22Rv1 (cell line): ENCODE results near the gene PON1.

ENCODE experiments used
- H3K27ac ChIP-seq: fragments of 450-650 bp; 2 replicates; pipeline ENCODE4 v1.5.1; 2017
- ZFX ChIP-seq: fragments of 450-650 bp; IDR thresholded peaks from 2 replicates; pipeline ENCODE4 v1.6.1; 2017; ENCODE audit warnings: antibody characterized with exemption, borderline replicate concordance
- TF ChIP-seq, protein P1 (sequence below): fragments of 450-650 bp; IDR thresholded peaks from 2 replicates; pipeline ENCODE4 v1.5.1; 2017; ENCODE audit warnings: mild to moderate bottlenecking

PON1 gene

DNA sequence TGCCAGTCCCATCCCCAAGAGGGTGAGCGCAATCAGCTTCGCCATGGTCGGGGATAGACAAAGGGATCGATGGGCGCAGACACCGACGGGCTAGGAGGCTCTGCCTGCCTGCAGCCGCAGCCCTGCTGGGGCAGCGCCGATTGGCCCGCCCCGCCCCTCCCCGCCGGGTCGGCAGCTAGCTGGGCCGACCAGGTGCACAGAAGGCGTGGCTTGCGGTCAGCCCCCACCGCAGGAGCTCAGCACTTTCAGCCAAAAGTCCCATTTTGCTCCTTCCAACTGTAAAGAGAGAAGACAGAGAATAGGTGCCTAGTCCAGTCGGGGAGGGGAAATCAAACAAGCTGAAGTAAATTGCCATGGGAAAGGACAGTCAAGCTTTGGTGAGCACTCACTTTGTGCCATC lies at the start of gene PON1:
TSS of gene PON1 (minus strand) at position 102 of the 400 bp plus-strand sequence. CDS start at position 45, 57 bp downstream.
- TF ChIP-seq, protein P1, sequence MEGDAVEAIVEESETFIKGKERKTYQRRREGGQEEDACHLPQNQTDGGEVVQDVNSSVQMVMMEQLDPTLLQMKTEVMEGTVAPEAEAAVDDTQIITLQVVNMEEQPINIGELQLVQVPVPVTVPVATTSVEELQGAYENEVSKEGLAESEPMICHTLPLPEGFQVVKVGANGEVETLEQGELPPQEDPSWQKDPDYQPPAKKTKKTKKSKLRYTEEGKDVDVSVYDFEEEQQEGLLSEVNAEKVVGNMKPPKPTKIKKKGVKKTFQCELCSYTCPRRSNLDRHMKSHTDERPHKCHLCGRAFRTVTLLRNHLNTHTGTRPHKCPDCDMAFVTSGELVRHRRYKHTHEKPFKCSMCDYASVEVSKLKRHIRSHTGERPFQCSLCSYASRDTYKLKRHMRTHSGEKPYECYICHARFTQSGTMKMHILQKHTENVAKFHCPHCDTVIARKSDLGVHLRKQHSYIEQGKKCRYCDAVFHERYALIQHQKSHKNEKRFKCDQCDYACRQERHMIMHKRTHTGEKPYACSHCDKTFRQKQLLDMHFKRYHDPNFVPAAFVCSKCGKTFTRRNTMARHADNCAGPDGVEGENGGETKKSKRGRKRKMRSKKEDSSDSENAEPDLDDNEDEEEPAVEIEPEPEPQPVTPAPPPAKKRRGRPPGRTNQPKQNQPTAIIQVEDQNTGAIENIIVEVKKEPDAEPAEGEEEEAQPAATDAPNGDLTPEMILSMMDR, result no peak
- TF ChIP-seq ZFX, result no peak
- H3K27ac ChIP-seq, result peak within 1 kb of the TSS; percentile 93

DNA sequence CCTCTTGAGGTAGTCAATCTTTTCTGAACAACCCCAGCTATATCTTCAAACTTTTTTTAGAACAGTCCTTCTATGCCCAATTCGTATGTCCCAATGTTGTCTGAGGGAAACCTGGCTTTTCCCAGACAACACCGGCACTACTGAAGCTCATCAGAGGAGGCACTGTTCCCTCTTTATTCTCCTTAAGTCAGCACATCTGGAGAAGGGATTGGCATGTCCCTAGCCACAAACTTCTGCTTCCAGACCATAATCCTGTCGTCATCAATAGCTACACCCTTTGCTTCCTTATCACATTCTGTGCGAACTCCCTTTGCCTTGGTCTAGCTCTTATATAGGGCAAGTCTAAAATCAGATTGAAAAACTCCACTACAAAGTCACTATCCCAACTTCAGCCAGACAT lies 49.0 kb upstream of the PON1 start:
- H3K27ac ChIP-seq, result no peak overlapping the region
- TF ChIP-seq, protein P1, result no peak
- TF ChIP-seq ZFX, result no peak

DNA sequence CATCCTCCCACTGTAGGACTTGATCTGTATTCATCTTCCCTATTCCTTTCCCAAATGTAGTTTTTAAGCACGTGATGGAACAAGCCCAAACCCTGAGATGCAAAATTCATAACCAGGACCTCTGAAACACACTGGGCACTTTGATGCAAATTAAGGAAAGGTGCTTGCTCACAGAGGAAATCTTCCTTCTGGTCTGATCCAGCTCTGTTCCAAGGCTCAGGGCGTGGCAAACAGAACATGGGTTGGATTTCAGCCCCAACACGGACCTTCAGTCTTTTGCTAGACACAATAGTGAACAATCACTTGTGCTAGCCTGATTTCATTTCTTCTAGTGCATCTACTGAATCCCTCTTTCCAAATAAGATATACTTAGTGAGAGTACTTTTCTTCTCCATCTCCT lies 43.9 kb upstream of the PON1 start:
- H3K27ac ChIP-seq, result no peak overlapping the region
- TF ChIP-seq, protein P1, result no peak
- no peak for TF ChIP-seq ZFX

DNA sequence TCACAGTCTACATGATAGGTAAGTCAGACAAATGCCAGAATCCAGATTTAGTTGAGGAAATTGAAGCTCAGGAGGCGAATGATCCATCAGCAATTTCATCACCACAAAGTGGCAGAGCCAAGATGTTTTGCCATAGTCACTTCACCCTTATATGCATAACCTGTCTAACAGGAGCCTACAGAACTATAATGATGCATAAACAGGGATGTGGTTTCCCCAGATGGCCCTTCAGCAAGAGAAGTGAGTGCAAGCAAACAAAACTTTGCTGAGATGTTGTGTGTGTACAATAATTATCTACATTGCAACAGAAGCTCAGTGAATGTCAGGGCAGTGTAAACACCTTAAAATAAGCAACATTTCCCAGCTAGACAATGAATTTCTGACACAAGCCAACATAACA lies 43.3 kb upstream of the PON1 start:
- no peak for TF ChIP-seq ZFX
- TF ChIP-seq, protein P1, result no peak
- no peak overlapping the region for H3K27ac ChIP-seq

DNA sequence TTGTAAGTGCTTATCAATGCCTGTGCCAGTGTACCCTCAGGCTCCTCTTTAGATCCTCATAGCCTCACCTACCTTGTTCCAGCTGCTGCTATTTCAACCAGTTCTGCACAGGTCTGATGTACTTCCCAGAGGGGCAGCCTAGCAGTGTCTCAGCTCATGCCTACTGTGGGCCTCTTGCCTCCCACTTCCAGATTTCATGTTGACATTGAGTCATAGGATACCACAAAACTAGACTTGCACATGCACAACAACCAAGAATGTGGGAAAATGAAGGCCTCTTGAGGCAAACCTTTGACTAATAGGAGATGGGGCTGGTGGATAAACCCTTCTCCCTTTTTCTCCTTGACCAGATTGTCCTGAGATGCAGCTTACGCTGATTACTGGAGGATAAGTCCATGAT lies 40.8 kb upstream of the PON1 start:
- no peak overlapping the region for H3K27ac ChIP-seq
- TF ChIP-seq, protein P1, result no peak

DNA sequence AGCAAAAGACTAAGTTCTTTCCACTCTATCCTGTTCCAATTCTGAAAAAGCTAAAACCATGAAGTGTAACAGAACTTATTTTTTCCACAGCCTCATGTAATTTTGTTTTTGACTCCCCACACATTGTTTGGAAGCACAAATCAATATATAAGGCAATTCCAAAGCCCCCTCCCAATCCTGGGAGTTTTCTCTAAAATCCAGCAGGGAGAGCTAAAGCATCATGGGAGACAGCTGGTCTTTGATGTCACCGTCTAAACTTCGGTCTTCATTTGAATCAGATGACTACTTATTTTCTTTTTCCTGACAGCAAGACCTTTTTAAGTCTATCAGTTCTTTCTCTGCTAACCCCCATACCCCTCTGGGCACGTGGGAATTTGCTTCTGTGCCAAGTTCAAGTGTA lies 33.3 kb upstream of the PON1 start:
- H3K27ac ChIP-seq, result no peak overlapping the region
- TF ChIP-seq, protein P1, result no peak
- no peak for TF ChIP-seq ZFX

DNA sequence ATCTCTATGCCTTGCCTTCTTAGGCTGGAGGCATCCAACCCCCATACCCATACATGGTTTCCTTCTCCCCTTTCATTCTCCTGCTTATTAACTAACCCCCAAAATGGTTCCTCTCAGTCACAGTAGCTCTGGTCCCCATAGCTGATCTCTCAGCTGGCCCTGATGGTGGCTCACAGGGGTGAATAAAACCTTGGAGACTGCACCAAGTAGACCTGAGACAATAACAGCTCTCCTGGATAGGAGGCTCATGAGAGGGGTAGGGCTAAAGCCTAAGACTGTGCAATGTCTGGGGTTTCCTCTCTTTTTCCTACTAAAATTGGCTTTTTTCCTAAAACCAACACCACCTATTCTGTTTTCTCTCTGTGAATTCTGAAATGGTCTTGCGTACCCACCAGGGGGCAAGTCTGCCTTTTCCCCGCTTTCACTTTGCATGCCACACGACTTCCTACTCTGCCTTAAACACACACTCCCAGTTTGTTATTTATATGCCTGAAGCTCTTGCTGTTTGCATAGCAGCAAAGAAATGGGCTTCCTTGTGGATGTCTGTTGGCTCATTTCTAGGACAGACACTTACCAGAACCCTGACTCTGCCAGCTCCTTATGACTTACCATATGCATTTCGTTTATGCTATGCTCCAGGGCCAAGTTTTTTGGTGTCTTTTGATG lies 18.4 kb upstream of the PON1 start:
- no peak overlapping the region for H3K27ac ChIP-seq
- no peak for TF ChIP-seq ZFX

DNA sequence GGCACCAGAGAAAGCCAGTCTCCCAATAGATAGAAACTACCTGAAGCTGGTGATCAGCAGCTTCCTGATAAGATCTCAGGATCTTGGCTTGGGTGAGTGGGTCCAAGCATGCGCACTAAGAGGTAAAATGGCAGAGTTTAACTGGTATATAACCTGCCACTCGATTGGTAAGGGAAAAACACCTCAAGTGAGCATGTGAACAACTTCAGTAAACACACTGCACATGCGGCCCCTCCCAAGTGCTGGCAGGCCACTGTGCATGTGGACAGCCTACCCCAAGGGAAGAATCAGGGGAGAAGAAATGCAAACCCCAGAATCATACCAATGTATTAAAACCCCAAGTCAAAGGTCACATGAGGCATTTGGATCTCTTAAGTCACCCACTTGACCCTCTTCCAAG lies 17.7 kb upstream of the PON1 start:
- TF ChIP-seq ZFX, result no peak
- TF ChIP-seq, protein P1, result no peak
- H3K27ac ChIP-seq, result no peak overlapping the region
